Activated CD8-positive, alpha-beta T cell treated with anti-CD3 and anti-CD28 coated beads for 36 hours (primary cell): ENCODE results near the gene WDR64. TPM values are rescaled to one million over a fixed set of nuclear protein-coding genes. Genes with fewer than 3 reads are reported as not detected.
A peak's percentile ranks its signal among the peaks of the same experiment; 100 is the strongest.

ENCODE experiments used
- ATAC-seq: fragments of 200-7000 bp; cut with Tn5 transposase; one replicate; pipeline ENCODE4 v1.10.0; 2021; ENCODE audit warnings: mild to moderate bottlenecking, moderate library complexity
- CTCF ChIA-PET: fragments of 350-600 bp; sonication (Branson Sonifier 250); formaldehyde crosslinking; loops from one replicate; lab custom pipeline; 2021; ENCODE audit warnings: antibody characterized with exemption; lab: Charles Lee
- POLR2A ChIA-PET: fragments of 350-600 bp; sonication (Branson Sonifier 250); formaldehyde crosslinking; loops from one replicate; lab custom pipeline; 2021; ENCODE audit warnings: antibody characterized with exemption; lab: Charles Lee
- DNase-seq: peaks from one replicate; pipeline ENCODE4 v3.0.0-alpha.2; 2020
- H3K27ac Mint-ChIP-seq: one replicate; pipeline ENCODE4 v1.8.0; 2021; ENCODE audit warnings: mild to moderate bottlenecking, mixed read lengths
- H3K27me3 Mint-ChIP-seq: one replicate; pipeline ENCODE4 v1.8.0; 2021; ENCODE audit warnings: mixed read lengths
- H3K36me3 Mint-ChIP-seq: one replicate; pipeline ENCODE4 v1.8.0; 2021; ENCODE audit warnings: low read depth, mixed read lengths
- H3K4me1 Mint-ChIP-seq: one replicate; pipeline ENCODE4 v1.8.0; 2021; ENCODE audit warnings: low read depth, mixed read lengths
- H3K4me3 Mint-ChIP-seq: one replicate; pipeline ENCODE4 v1.8.0; 2021; ENCODE audit warnings: mild to moderate bottlenecking, moderate library complexity, mixed read lengths
- H3K9me3 Mint-ChIP-seq: one replicate; pipeline ENCODE4 v1.8.0; 2021; ENCODE audit warnings: mixed read lengths
- intact Hi-C: fragments of 100-400 bp; cut with micrococcal nuclease; formaldehyde crosslinking; loops from one replicate; pipeline ENCODE4 v1.10.0; 2022
- total RNA-seq, 2 experiments: library from RNA; stranded (reverse); gene quantifications; one replicate each; pipeline ENCODE4 v1.2.3, GENCODE V29; 2021
- TF ChIP-seq, protein P1 (sequence below): fragments of 200-600 bp; IDR thresholded peaks from one replicate; pipeline ENCODE4 v1.8.0; 2022; ENCODE audit warnings: antibody characterized with exemption, mild to moderate bottlenecking

WDR64 gene
- total RNA-seq, 2 experiments from 2014 or later: not detected

DNA sequence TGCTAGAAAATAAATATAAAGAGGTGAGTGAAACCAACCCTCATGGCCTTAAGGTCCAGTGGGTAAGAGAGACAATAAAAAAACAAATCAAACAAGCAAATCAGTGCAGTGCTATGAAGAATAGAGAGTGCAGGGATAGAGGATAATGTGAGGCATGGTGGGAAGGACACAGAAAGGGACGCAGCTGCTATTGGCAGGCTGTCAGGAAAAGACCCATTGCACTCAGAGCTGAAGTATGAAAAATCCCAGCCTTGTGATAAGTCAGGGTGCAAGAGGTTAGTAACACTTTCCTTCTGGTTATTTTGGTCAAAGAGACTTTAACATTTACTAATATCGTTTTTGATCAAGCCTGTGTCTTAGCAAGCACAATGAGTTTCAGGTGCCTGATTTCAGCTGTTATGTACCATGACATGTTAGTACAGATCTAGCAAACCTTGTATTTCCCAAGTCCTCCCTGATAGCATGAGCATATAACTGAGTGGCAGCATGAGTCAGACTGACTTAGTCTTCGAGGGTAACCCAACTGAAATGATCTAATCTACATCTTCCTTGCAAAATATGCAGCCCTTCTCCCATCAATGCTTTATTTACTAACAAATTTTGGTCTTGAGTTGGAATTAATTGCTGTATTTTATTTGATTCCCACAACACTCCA lies 43.6 kb upstream of the WDR64 start:
- ATAC-seq: no peak
- POLR2A ChIA-PET: no interaction called here

DNA sequence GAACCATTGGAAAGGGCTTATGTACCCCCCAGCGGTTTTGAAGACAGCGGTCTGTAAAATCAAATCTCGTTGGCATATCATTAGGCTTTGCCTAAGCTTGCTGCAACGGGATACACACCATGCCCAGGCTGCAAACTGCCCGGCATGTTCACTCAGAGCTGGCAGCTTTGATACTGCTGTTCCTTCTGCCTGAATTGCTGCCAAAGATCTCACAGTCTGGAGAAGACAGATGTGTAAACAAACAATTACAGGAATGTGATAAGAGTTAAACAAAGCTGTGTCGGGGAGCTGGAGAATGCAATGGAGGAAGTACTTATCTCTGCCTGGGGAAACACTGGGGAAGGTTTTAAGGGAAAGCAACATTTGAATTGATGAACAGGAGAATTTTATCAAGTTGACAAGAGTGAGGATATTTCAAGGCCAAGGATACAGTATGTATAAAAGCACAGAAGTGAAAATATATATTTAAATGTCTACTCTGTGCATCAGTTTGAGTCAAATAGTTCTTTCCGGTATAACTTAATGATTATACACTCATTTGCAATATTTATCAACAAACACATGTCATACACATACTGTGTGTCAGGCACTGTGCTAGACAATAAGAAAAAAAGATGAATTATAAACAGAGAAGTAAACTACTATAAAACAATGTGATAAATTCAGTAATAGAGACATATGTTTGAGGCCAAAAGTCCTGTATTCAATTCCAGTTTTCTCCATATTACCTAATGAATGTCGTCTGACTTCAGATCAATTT lies 41.8 kb upstream of the WDR64 start:
- TF ChIP-seq, protein P1, sequence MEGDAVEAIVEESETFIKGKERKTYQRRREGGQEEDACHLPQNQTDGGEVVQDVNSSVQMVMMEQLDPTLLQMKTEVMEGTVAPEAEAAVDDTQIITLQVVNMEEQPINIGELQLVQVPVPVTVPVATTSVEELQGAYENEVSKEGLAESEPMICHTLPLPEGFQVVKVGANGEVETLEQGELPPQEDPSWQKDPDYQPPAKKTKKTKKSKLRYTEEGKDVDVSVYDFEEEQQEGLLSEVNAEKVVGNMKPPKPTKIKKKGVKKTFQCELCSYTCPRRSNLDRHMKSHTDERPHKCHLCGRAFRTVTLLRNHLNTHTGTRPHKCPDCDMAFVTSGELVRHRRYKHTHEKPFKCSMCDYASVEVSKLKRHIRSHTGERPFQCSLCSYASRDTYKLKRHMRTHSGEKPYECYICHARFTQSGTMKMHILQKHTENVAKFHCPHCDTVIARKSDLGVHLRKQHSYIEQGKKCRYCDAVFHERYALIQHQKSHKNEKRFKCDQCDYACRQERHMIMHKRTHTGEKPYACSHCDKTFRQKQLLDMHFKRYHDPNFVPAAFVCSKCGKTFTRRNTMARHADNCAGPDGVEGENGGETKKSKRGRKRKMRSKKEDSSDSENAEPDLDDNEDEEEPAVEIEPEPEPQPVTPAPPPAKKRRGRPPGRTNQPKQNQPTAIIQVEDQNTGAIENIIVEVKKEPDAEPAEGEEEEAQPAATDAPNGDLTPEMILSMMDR: no peak
- no peaks in the 10 kb centered on the region for H3K36me3 Mint-ChIP-seq
- ATAC-seq (no peak), DNase-seq (no peak)
- H3K27me3 Mint-ChIP-seq: no peaks in the 10 kb centered on the region
- no peak overlapping the region for H3K27ac Mint-ChIP-seq
- H3K9me3 Mint-ChIP-seq: no peaks in the 10 kb centered on the region
- no peak overlapping the region for H3K4me3 Mint-ChIP-seq
- intact Hi-C loops: loop anchor here (5.0 to 10.0 kb wide), 4 partner anchors 78 to 395 kb away; partner anchors contain the start of genes EXO1 and KMO
- ChIA-PET CTCF (interaction anchor here (0.6 to 4.5 kb wide), 46 partner anchors 8 to 408 kb away, joined by 3 to 37 read pairs (median 4); partner anchors contain the start of genes EXO1, FH, KMO and MAP1LC3C), POLR2A (no interaction called here)
- peaks cover 13% of the 10 kb centered on the region for H3K4me1 Mint-ChIP-seq

More for the DNA sequence above, 43.6 kb upstream of the WDR64 start:
- intact Hi-C loops: no loop called here
- Mint-ChIP-seq H3K9me3 (no peaks in the 10 kb centered on the region), H3K27me3 (no peaks in the 10 kb centered on the region), H3K36me3 (peaks cover 2% of the 10 kb centered on the region), H3K4me1 (peaks cover 11% of the 10 kb centered on the region), H3K4me3 (no peak overlapping the region), H3K27ac (no peak overlapping the region)
- no peak for DNase-seq
- CTCF ChIA-PET: interaction anchor here (1.5 kb wide), 1 partner anchor 19 kb away, joined by 6 read pairs; no protein-coding TSS in a partner anchor
- TF ChIP-seq, protein P1: no peak

DNA sequence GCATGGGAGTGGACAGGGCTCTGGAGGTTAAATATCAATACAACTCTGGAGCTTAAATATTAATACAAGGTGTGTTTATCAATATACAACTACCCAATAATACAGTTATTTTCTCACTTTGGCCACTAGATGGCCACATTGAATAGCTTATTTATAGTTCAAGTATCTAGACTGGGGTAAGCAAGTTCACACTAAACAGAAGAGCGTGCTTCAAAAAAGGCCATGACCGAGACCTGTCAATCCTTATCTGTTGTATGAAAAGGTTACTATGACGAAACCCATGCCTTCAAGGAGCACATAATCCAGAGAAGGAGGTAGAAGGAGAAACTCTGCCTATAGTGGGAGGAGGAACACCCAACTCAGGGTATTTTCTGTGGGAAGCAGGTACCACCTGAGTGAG lies 41.0 kb upstream of the WDR64 start:
- intact Hi-C loops: loop anchor here (5.0 to 10.0 kb wide), 4 partner anchors 79 to 394 kb away; partner anchors contain the start of genes EXO1 and KMO
- Mint-ChIP-seq H3K4me1 (peaks cover 13% of the 10 kb centered on the region), H3K27me3 (no peaks in the 10 kb centered on the region), H3K9me3 (no peaks in the 10 kb centered on the region), H3K36me3 (no peaks in the 10 kb centered on the region), H3K27ac (no peak overlapping the region), H3K4me3 (no peak overlapping the region)
- ATAC-seq: peak; percentile 87
- TF ChIP-seq, protein P1: peak; percentile 81
- ChIA-PET POLR2A (interaction anchor here (0.6 to 1.1 kb wide), 2 partner anchors 14 to 28 kb away, joined by 3 read pairs; no protein-coding TSS in a partner anchor), CTCF (interaction anchor here (0.6 to 4.5 kb wide), 46 partner anchors 9 to 407 kb away, joined by 3 to 37 read pairs (median 3); partner anchors contain the start of genes EXO1, FH, KMO and MAP1LC3C)
- no peak for DNase-seq

DNA sequence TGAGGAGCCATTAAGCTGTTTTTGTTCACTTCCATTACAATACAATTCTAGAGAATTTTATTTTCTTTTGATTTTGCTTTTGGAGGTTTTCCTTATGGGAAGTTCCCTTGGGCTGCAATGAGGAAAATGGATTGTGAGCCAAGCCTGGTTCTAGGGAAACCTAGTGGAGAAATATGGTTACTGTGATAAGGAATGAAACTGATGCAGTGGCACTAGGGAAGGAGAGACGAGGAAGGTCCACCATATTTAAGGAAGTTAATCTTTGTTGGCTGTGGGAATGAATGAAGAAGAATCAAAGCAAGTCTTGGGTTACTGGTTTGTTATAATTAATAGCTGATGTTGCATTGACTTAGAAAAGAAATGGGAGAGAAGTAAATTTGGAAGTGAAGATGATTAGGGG lies 40.3 kb upstream of the WDR64 start:
- intact Hi-C loops: loop anchor here (5.0 to 10.0 kb wide), 4 partner anchors 79 to 393 kb away; partner anchors contain the start of genes EXO1 and KMO
- ChIA-PET CTCF (interaction anchor here (0.8 to 4.5 kb wide), 21 partner anchors 9 to 386 kb away, joined by 3 to 37 read pairs (median 6); partner anchors contain the start of genes EXO1, KMO and MAP1LC3C), POLR2A (interaction anchor here (0.6 to 1.1 kb wide), 3 partner anchors 15 to 28 kb away, joined by 3 read pairs; no protein-coding TSS in a partner anchor)
- no peaks in the 10 kb centered on the region for H3K27me3 Mint-ChIP-seq
- DNase-seq: no peak
- no peaks in the 10 kb centered on the region for H3K36me3 Mint-ChIP-seq
- H3K4me3 Mint-ChIP-seq: no peak overlapping the region
- no peaks in the 10 kb centered on the region for H3K9me3 Mint-ChIP-seq
- H3K27ac Mint-ChIP-seq: no peak overlapping the region
- ATAC-seq: no peak
- TF ChIP-seq, protein P1: no peak
- H3K4me1 Mint-ChIP-seq: peaks cover 13% of the 10 kb centered on the region
